ENCODE measurements around the gene DNAJC22.

GRCh38 chr12:49327368-49327767 is 19.3 kb upstream of the DNAJC22 start:
- TF ChIP-seq, protein P1, sequence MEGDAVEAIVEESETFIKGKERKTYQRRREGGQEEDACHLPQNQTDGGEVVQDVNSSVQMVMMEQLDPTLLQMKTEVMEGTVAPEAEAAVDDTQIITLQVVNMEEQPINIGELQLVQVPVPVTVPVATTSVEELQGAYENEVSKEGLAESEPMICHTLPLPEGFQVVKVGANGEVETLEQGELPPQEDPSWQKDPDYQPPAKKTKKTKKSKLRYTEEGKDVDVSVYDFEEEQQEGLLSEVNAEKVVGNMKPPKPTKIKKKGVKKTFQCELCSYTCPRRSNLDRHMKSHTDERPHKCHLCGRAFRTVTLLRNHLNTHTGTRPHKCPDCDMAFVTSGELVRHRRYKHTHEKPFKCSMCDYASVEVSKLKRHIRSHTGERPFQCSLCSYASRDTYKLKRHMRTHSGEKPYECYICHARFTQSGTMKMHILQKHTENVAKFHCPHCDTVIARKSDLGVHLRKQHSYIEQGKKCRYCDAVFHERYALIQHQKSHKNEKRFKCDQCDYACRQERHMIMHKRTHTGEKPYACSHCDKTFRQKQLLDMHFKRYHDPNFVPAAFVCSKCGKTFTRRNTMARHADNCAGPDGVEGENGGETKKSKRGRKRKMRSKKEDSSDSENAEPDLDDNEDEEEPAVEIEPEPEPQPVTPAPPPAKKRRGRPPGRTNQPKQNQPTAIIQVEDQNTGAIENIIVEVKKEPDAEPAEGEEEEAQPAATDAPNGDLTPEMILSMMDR (IDR thresholded peaks at IDR 0.05): no peak
- TF ChIP-seq POLR2A (IDR thresholded peaks at IDR 0.05): no peak
